BLaER1 treated with 17β-estradiol and CSF1 and Interleukin-3, amounts not matched to agents 10 nM and 100 nM (cell line): Measurements from ENCODE around the gene OR51B6.

ENCODE experiments used
- H3K27ac ChIP-seq, 11 experiments: shearing (Covaris generic); formaldehyde crosslinking; 2 replicates each; pipeline ENCODE4 v1.8.1; 2022
- H3K27me3 ChIP-seq, 11 experiments: shearing (Covaris generic); formaldehyde crosslinking; 2 replicates each; pipeline ENCODE4 v1.8.1; 2022
- H3K36me3 ChIP-seq, 11 experiments: shearing (Covaris generic); formaldehyde crosslinking; 2 replicates each; pipeline ENCODE4 v1.8.1; 2022
- H3K4me1 ChIP-seq, 10 experiments: shearing (Covaris generic); formaldehyde crosslinking; 2 replicates each; pipeline ENCODE4 v1.8.1; 2022
- H3K4me2 ChIP-seq, 11 experiments: shearing (Covaris generic); formaldehyde crosslinking; 2 replicates each; pipeline ENCODE4 v1.8.1; 2022
- H3K4me3 ChIP-seq, 10 experiments: shearing (Covaris generic); formaldehyde crosslinking; 2 replicates each; pipeline ENCODE4 v1.8.1; 2022
- H3K9ac ChIP-seq, 11 experiments: shearing (Covaris generic); formaldehyde crosslinking; 2 replicates each; pipeline ENCODE4 v1.8.1; 2022
- H3K9me3 ChIP-seq, 11 experiments: shearing (Covaris generic); formaldehyde crosslinking; replicated peaks in 1 of 11; 2 replicates each; pipeline ENCODE4 v1.8.1; 2022
- H4K20me1 ChIP-seq, 11 experiments: shearing (Covaris generic); formaldehyde crosslinking; 2 replicates each; pipeline ENCODE4 v1.8.1; 2022
- Cebpa-rat ChIP-seq, 11 experiments: shearing (Covaris generic); IDR thresholded peaks; 2 replicates each; pipeline ENCODE4 v1.8.1; 2022

The OR51B6 gene

GRCh38 chr11:5380740-5381342, 29.5 kb downstream of the OR51B6 start:
- no peak for TF ChIP-seq Cebpa-rat (IDR thresholded peaks at IDR 0.05)
- Histone ChIP-seq H3K36me3 (no peaks in the 10 kb centered on the region), H3K4me2 (no peak overlapping the region), H3K27me3 (no peaks in the 10 kb centered on the region), H3K27ac (no peak overlapping the region), H3K4me3 (no peak overlapping the region), H3K4me1 (no peaks in the 10 kb centered on the region), H4K20me1 (no peaks in the 10 kb centered on the region), H3K9ac (no peak overlapping the region), H3K9me3 (no peaks in the 10 kb centered on the region)

GRCh38 chr11:5383576-5383975, 32.3 kb downstream of the OR51B6 start, which contains the start of gene OR51M1:
Gene OR51M1 (plus strand): TSS chr11:5383812. CDS start chr11:5389399, 5,587 bp downstream.
- Histone ChIP-seq H3K4me2 (no peak within 1 kb of the TSS), H3K27me3 (no peaks in the 10 kb centered on the region), H4K20me1 (no peaks in the 10 kb centered on the region), H3K4me3 (no peak within 1 kb of the TSS), H3K9ac (no peak within 1 kb of the TSS), H3K4me1 (no peaks in the 10 kb centered on the region), H3K36me3 (no peaks in the 10 kb centered on the region), H3K9me3 (no peaks in the 10 kb centered on the region), H3K27ac (no peak within 1 kb of the TSS)
- no peak for TF ChIP-seq Cebpa-rat (IDR thresholded peaks at IDR 0.05)

- Histone ChIP-seq H3K4me2 (no peak overlapping the region), H3K27ac (no peak overlapping the region), H3K27me3 (no peaks in the 10 kb centered on the region), H3K4me1 (no peaks in the 10 kb centered on the region), H3K36me3 (no peaks in the 10 kb centered on the region), H4K20me1 (no peaks in the 10 kb centered on the region), H3K4me3 (no peak overlapping the region), H3K9me3 (no peaks in the 10 kb centered on the region), H3K9ac (no peak overlapping the region)
- TF ChIP-seq Cebpa-rat (IDR thresholded peaks at IDR 0.05): no peak
Observed at GRCh38 chr11:5384335-5384734, 33.0 kb downstream of the OR51B6 start.

GRCh38 chr11:5390210-5390609, 38.9 kb downstream of the OR51B6 start:
- Histone ChIP-seq H3K9me3 (no peaks in the 10 kb centered on the region), H3K9ac (no peak overlapping the region), H3K36me3 (no peaks in the 10 kb centered on the region), H4K20me1 (no peaks in the 10 kb centered on the region), H3K4me1 (no peaks in the 10 kb centered on the region), H3K4me3 (no peak overlapping the region), H3K4me2 (no peak overlapping the region), H3K27ac (no peak overlapping the region), H3K27me3 (no peaks in the 10 kb centered on the region)
- no peak for TF ChIP-seq Cebpa-rat (IDR thresholded peaks at IDR 0.05)

- no peak for TF ChIP-seq Cebpa-rat (IDR thresholded peaks at IDR 0.05)
- no peak overlapping the region for H3K4me2 ChIP-seq
- no peak overlapping the region for H3K27ac ChIP-seq
- H4K20me1 ChIP-seq: no peaks in the 10 kb centered on the region
- no peak overlapping the region for H3K9ac ChIP-seq
- no peaks in the 10 kb centered on the region for H3K4me1 ChIP-seq
- no peaks in the 10 kb centered on the region for H3K27me3 ChIP-seq
- no peaks in the 10 kb centered on the region for H3K36me3 ChIP-seq
- H3K9me3 ChIP-seq: no peaks in the 10 kb centered on the region
- no peak overlapping the region for H3K4me3 ChIP-seq
Observed at GRCh38 chr11:5394091-5394490, 42.8 kb downstream of the OR51B6 start.

GRCh38 chr11:5398936-5399335, 47.6 kb downstream of the OR51B6 start:
- no peak overlapping the region for H3K9ac ChIP-seq
- no peak overlapping the region for H3K4me2 ChIP-seq
- no peaks in the 10 kb centered on the region for H3K9me3 ChIP-seq
- no peak overlapping the region for H3K4me3 ChIP-seq
- no peaks in the 10 kb centered on the region for H3K36me3 ChIP-seq
- H3K4me1 ChIP-seq: no peaks in the 10 kb centered on the region
- TF ChIP-seq Cebpa-rat (IDR thresholded peaks at IDR 0.05): no peak
- H4K20me1 ChIP-seq: no peaks in the 10 kb centered on the region
- H3K27ac ChIP-seq: no peak overlapping the region
- H3K27me3 ChIP-seq: no peaks in the 10 kb centered on the region
